CD4-positive, alpha-beta T cell treated with Interleukin-6 at 100 ng/mL for 8 hours (primary cell): ENCODE data around the gene RPL10L.

Source experiments
- DNase-seq: peaks from one replicate; pipeline ENCODE4 v3.0.0-alpha.2; 2020; ENCODE audit warnings: mixed read lengths, low spot score

The RPL10L gene

GRCh38 chr14:46651526-46652144 lies at the start of gene RPL10L:
Gene RPL10L (minus strand): TSS chr14:46651781. CDS start chr14:46651736, 45 bp downstream.
- DNase-seq: no peak

DNA sequence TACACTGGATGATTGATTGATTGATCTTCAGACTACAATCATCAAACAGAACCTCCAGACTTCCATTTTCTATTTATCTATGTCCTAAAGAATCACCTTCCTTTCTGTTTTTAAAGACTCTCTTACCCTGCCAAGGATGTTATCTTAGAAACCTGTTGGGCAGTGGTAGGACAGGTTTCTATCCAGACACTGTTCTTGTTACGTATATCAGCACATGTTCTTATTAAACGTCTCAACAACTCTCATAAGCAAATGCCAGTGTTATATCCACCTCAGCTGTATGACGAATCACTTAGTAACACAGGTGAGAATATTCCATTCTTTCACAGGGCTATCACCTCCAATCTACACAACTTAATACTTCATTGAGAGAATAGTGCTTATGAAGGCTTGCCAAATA lies 40.2 kb upstream of the RPL10L start:
- no peak for DNase-seq

GRCh38 chr14:46686652-46687051 lies 35.1 kb upstream of the RPL10L start:
- DNase-seq: no peak

GRCh38 chr14:46672128-46672527 lies 20.5 kb upstream of the RPL10L start:
- DNase-seq: no peak

GRCh38 chr14:46663382-46663781 lies 11.8 kb upstream of the RPL10L start:
- no peak for DNase-seq

GRCh38 chr14:46661728-46662127 lies 10.1 kb upstream of the RPL10L start:
- no peak for DNase-seq

GRCh38 chr14:46653031-46653755 lies 1.6 kb upstream of the RPL10L start:
- DNase-seq: no peak

DNA sequence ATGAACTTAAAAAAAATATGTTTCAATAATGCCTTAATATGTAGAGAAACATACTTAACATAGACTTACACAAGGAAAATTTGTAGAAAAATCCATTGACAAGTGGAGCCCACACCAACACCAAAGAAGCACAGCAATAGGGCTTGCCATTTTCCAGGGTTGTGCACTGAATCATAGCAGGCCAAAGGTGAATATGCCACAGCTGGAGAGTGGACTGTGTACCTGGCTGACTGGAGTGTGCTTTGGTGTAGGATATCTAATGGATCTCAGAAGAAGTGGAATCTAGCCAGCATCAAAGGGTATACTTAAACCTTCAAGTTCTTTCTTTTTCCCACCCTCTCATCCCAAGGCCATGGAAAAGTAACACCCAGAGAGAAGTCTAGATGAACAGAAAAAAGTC lies 4.8 kb downstream of the RPL10L start:
- DNase-seq: no peak

GRCh38 chr14:46626876-46627275 lies 24.7 kb downstream of the RPL10L start:
- DNase-seq: no peak
